Lung (tissue), 12 donors: ENCODE measurements around the gene APBB2. TPM values are rescaled to one million over a fixed set of nuclear protein-coding genes. Genes with fewer than 3 reads are reported as not detected.

ENCODE experiments used
- ATAC-seq: fragments of 200-7000 bp; cut with Tn5 transposase; one replicate; pipeline ENCODE4 v1.9.1; 2020; ENCODE audit warnings: moderate number of reproducible peaks; ENCODE audit not compliant: insufficient read depth, low FRiP score
- DNase-seq, 3 donors: peaks; one replicate each; pipeline ENCODE4 v3.0.0-alpha.2; 2013 to 2017
- H3K27ac ChIP-seq, 2 donors: one replicate each; pipeline ENCODE4 v1.5.1; 2013; ENCODE audit warnings: mild to moderate bottlenecking in 2 of 2, moderate library complexity in 2 of 2, control low read depth in 1 of 2, inconsistent platforms in 1 of 2, low read depth in 1 of 2, low read length in 1 of 2
- H3K27me3 ChIP-seq, 3 donors: one replicate each; pipeline ENCODE4 v1.5.1; 2013; ENCODE audit warnings: low read length in 2 of 3; ENCODE audit not compliant: control insufficient read depth in 3 of 3, insufficient read depth in 3 of 3
- H3K36me3 ChIP-seq, 4 donors: one replicate each; pipeline ENCODE4 v1.5.1; 2013; ENCODE audit warnings: low read length in 4 of 4, mild to moderate bottlenecking in 1 of 4, moderate library complexity in 1 of 4; ENCODE audit not compliant: control insufficient read depth in 4 of 4, insufficient read depth in 4 of 4
- H3K4me1 ChIP-seq, 5 donors: one replicate each; pipeline ENCODE4 v1.5.1; 2013; ENCODE audit warnings: low read length in 5 of 5, mild to moderate bottlenecking in 2 of 5, moderate library complexity in 1 of 5; ENCODE audit not compliant: control insufficient read depth in 5 of 5, insufficient read depth in 5 of 5
- H3K4me3 ChIP-seq: one replicate; pipeline ENCODE4 v1.5.1; 2013; ENCODE audit warnings: mild to moderate bottlenecking, control low read depth, moderate library complexity
- H3K9ac ChIP-seq, 2 donors: one replicate each; pipeline ENCODE4 v1.5.1; 2013; ENCODE audit warnings: low read length in 2 of 2, control low read depth in 1 of 2; ENCODE audit not compliant: insufficient read depth in 1 of 2
- H3K9me3 ChIP-seq, 4 donors: one replicate each; pipeline ENCODE4 v1.5.1; 2013; ENCODE audit warnings: low read length in 3 of 4, mild to moderate bottlenecking in 1 of 4, moderate library complexity in 1 of 4; ENCODE audit not compliant: control insufficient read depth in 4 of 4, insufficient read depth in 3 of 4
- CTCF ChIP-seq: IDR thresholded peaks from 2 replicates; pipeline ENCODE4 v1.5.1; 2012; ENCODE audit warnings: mild to moderate bottlenecking; ENCODE audit errors: control extremely low read depth, extremely low read depth
- WGBS, 2 donors: extraction: QIAGEN DNeasy Blood & Tissue Kit; methylation state at CpG; one replicate each; pipeline ENCODE4 v1.1.7; 2013; 5-methylcytosine and 5-hydroxymethylcytosine counted together
- polyA plus RNA-seq, 2 donors: library from polyadenylated mRNA; stranded (reverse); fragments of 200-250 nt; gene quantifications; one replicate each; pipeline ENCODE4 v1.2.1, GENCODE V29; 2013
- total RNA-seq, 2 donors: library from RNA; depleted of rRNA in 1 of 2; stranded (reverse); fragments of >200 nt in 1 of 2; gene quantifications; one replicate each; pipeline ENCODE4 v1.2.1, GENCODE V29; 2014 to 2021
- donor health status: control.
- donor health status: control.
- donor health status: Bipolar disorder and iron deficiency.
- donor health status: healthy.
- donor health status: DM: yes; HTN: yes; CAD: no.

Gene APBB2
- total and polyA plus RNA-seq, 4 donors = 13.3 to 99.0 (median 40.4) TPM

GRCh38 chr4:41219421-41219950, 5.1 kb upstream of the APBB2 start:
- no peak for ATAC-seq
- TF ChIP-seq CTCF = no peak
- H3K27me3 ChIP-seq = no peaks in the 10 kb centered on the region
- no peak overlapping the region for H3K4me3 ChIP-seq
- no peaks in the 10 kb centered on the region for H3K36me3 ChIP-seq
- H3K9me3 ChIP-seq = no peaks in the 10 kb centered on the region
- WGBS, 2 donors = 83 to 96% methylated on average over 3 of the region's 3 CpGs
- no peak for DNase-seq
- H3K27ac ChIP-seq = no peak overlapping the region
- peaks cover 0 to 12% (median 6%) of the 10 kb centered on the region in 5 donors for H3K4me1 ChIP-seq
- H3K9ac ChIP-seq = no peak overlapping the region

- H3K36me3 ChIP-seq = no peaks in the 10 kb centered on the region
- H3K9ac ChIP-seq = no peak overlapping the region
- ATAC-seq (no peak), DNase-seq (no peak)
- no peaks in the 10 kb centered on the region for H3K27me3 ChIP-seq
- H3K27ac ChIP-seq = no peak overlapping the region
- no peak for TF ChIP-seq CTCF
- 96 to 98% methylated on average over 3 of the region's 3 CpGs for WGBS, 2 donors
- peaks cover 0 to 12% (median 6%) of the 10 kb centered on the region in 5 donors for H3K4me1 ChIP-seq
- H3K9me3 ChIP-seq = no peaks in the 10 kb centered on the region
- no peak overlapping the region for H3K4me3 ChIP-seq
Observed at GRCh38 chr4:41218703-41219102, 4.4 kb upstream of the APBB2 start.

- ATAC-seq (no peak), DNase-seq (no peak)
- Histone ChIP-seq H3K4me3 (no peak overlapping the region), H3K9ac (peak overlapping the region; percentile 84 to 86), H3K4me1 (peaks cover 0 to 21% (median 12%) of the 10 kb centered on the region in 5 donors), H3K27ac (no peak overlapping the region), H3K36me3 (no peaks in the 10 kb centered on the region), H3K9me3 (no peaks in the 10 kb centered on the region), H3K27me3 (no peaks in the 10 kb centered on the region)
- no peak for TF ChIP-seq CTCF
- WGBS, 2 donors = 68 to 80% methylated on average over 2 of the region's 2 CpGs
Observed at GRCh38 chr4:41217374-41217773, 3.0 kb upstream of the APBB2 start.

DNA sequence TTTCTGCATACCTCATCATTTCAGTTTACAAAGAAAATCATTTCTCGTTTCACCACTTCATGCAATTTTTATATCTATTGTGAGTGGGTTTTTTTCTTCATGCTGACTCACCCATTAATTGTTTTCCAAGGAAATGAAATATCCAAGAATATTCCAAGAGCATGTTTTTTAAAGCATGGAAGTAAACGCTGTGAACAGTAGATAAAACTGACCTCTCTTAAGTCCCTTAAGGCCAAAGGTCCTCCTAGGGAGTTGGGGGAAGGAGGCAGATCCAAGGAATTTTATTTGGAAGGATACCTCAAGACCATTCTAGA, 2.6 kb upstream of the APBB2 start:
- Histone ChIP-seq H3K27ac (peak overlapping the region in 1 of 2 donors; percentile 78), H3K9ac (peak overlapping the region; percentile 84 to 86), H3K4me1 (peaks cover 0 to 24% (median 14%) of the 10 kb centered on the region in 5 donors), H3K27me3 (no peaks in the 10 kb centered on the region), H3K36me3 (no peaks in the 10 kb centered on the region), H3K9me3 (no peaks in the 10 kb centered on the region), H3K4me3 (no peak overlapping the region)
- ATAC-seq (no peak), DNase-seq (no peak)
- 12 to 23% methylated on average over 2 of the region's 2 CpGs for WGBS, 2 donors
- TF ChIP-seq CTCF = no peak
